ENCODE measurements around the gene CHD3. TPM values are rescaled to one million over a fixed set of nuclear protein-coding genes. Genes with fewer than 3 reads are reported as not detected.

Gene CHD3
- total and polyA plus RNA-seq, 2 experiments from 2014 or later: 2.9 to 9.7 TPM

GRCh38 chr17:7880076-7880868 is 8.3 kb upstream of the CHD3 start:
- no peak overlapping the region for H3K4me3 Mint-ChIP-seq
- H3K9me3 Mint-ChIP-seq: no peaks in the 10 kb centered on the region; the same call in 2 of the 3 replicates
- Histone ChIP-seq H3K4me3 (no peak overlapping the region), H3K36me3 (ENCODE audit: insufficient read depth) (no peaks in the 10 kb centered on the region), H3F3A (replicated peaks; ENCODE audit: low read depth) (no peaks in the 10 kb centered on the region), H3K79me2 (replicated peaks; ENCODE audit: insufficient read depth) (no peaks in the 10 kb centered on the region), H3K4me1 (ENCODE audit: insufficient read depth) (peaks cover 15% of the 10 kb centered on the region; the same call in 1 of the 2 replicates), H3K27me3 (ENCODE audit: insufficient read depth) (peaks cover 40% of the 10 kb centered on the region), H2AFZ (no peak overlapping the region), H4K20me1 (replicated peaks; ENCODE audit: insufficient read depth) (no peaks in the 10 kb centered on the region), H3K9me2 (ENCODE audit: insufficient read depth) (no peaks in the 10 kb centered on the region), H3K4me2 (no peak overlapping the region), H3K27ac (ENCODE audit: low read depth) (no peak overlapping the region)
- ATAC-seq (no peak), DNase-seq (ENCODE audit: low spot score) (no peak)
- H3K36me3 Mint-ChIP-seq (ENCODE audit: low read depth): no peaks in the 10 kb centered on the region
- H3K27ac Mint-ChIP-seq: no peak overlapping the region
- H3K27me3 Mint-ChIP-seq (ENCODE audit: insufficient read depth, low read depth, poor library complexity): peaks cover 2% of the 10 kb centered on the region
- TF ChIP-seq CREB1 (CRISPR knock-in tag; IDR thresholded peaks at IDR 0.05; ENCODE audit: low read depth) (no peak), EZH2 (IDR thresholded peaks at IDR 0.05; ENCODE audit: low read depth, unreplicated experiment) (no peak), CTCF (conservative IDR thresholded peaks at IDR 0.05; ENCODE audit: low read depth in 2 of 2) (no peak), NANOG (IDR thresholded peaks at IDR 0.05; ENCODE audit: borderline replicate concordance) (no peak), ETS1 (IDR thresholded peaks at IDR 0.05) (no peak), EZH2phosphoT487 (IDR thresholded peaks at IDR 0.05; ENCODE audit: unreplicated experiment) (no peak)
- H3K4me1 Mint-ChIP-seq: peaks cover 3% of the 10 kb centered on the region; the same call in 1 of the 3 replicates

- H3K4me1 ChIP-seq (ENCODE audit: insufficient read depth): peaks cover 20% of the 10 kb centered on the region; the same call in 1 of the 2 replicates
- TF ChIP-seq JUNB (IDR thresholded peaks at IDR 0.05; ENCODE audit: unreplicated experiment): no peak
- no peak for TF ChIP-seq CREB1 (CRISPR knock-in tag; IDR thresholded peaks at IDR 0.05; ENCODE audit: low read depth)
- TF ChIP-seq CTCF (conservative IDR thresholded peaks at IDR 0.05; ENCODE audit: low read depth in 2 of 2): no peak
- peaks cover 5% of the 10 kb centered on the region for H3F3A ChIP-seq (replicated peaks; ENCODE audit: low read depth)
- DNase-seq (ENCODE audit: low spot score): no peak
- no peaks in the 10 kb centered on the region for H3K36me3 ChIP-seq (ENCODE audit: insufficient read depth)
- H3K27ac ChIP-seq (ENCODE audit: low read depth): no peak overlapping the region
- H3K4me2 ChIP-seq: no peak overlapping the region
- Mint-ChIP-seq H3K27ac (no peak overlapping the region), H3K4me1 (peaks cover 3% of the 10 kb centered on the region; the same call in 1 of the 3 replicates), H3K4me3 (no peak overlapping the region), H3K36me3 (ENCODE audit: low read depth) (no peaks in the 10 kb centered on the region; the same call in 2 of the 3 replicates), H3K9me3 (no peaks in the 10 kb centered on the region; the same call in 2 of the 3 replicates), H3K27me3 (ENCODE audit: insufficient read depth, low read depth, poor library complexity) (peaks cover 2% of the 10 kb centered on the region)
- no peak for ATAC-seq
- no peaks in the 10 kb centered on the region for H3K9me2 ChIP-seq (ENCODE audit: insufficient read depth)
- no peak overlapping the region for H3K4me3 ChIP-seq
- no peak overlapping the region for H2AFZ ChIP-seq
- peaks cover 51% of the 10 kb centered on the region for H3K27me3 ChIP-seq (ENCODE audit: insufficient read depth)
- H3K79me2 ChIP-seq (replicated peaks; ENCODE audit: insufficient read depth): no peaks in the 10 kb centered on the region
- H4K20me1 ChIP-seq (replicated peaks; ENCODE audit: insufficient read depth): no peaks in the 10 kb centered on the region
These were observed 7.1 kb upstream of the CHD3 start for GRCh38 chr17:7881276-7882054.

Data from GM23338 (cell line).